Left ventricle myocardium superior (tissue), 1 donor: ENCODE results near the gene PRSS8. TPM values are rescaled to one million over a fixed set of nuclear protein-coding genes. Genes with fewer than 3 reads are reported as not detected.
"Not testable (repeated sequence)": the region's sequence is repeated elsewhere in the genome, so short reads cannot be mapped to it uniquely, and the experiment has no call there.

Experiments used
- ATAC-seq: fragments of 200-7000 bp; cut with Tn5 transposase; one replicate; pipeline ENCODE4 v1.9.1; 2020; ENCODE audit warnings: mild to moderate bottlenecking, moderate library complexity
- DNase-seq: peaks from one replicate; pipeline ENCODE4 v3.0.0-alpha.2; 2020
- intact Hi-C: fragments of 100-400 bp; cut with micrococcal nuclease; formaldehyde crosslinking; loops from one replicate; pipeline ENCODE4 v1.11.0; 2022
- total RNA-seq: library from RNA; stranded (reverse); fragmentation: NEBNext Ultra II Directional; extraction: Animal tissue kit (Norgen Biotek cat#: 25700); gene quantifications from one replicate; pipeline ENCODE4 v1.2.1, GENCODE V29; 2021
- donor health status: DM: no; HTN: yes; CAD: no; lungs with severe emphysema.

PRSS8 gene
- total RNA-seq, 1 donor from 2014 or later, result not detected

DNA sequence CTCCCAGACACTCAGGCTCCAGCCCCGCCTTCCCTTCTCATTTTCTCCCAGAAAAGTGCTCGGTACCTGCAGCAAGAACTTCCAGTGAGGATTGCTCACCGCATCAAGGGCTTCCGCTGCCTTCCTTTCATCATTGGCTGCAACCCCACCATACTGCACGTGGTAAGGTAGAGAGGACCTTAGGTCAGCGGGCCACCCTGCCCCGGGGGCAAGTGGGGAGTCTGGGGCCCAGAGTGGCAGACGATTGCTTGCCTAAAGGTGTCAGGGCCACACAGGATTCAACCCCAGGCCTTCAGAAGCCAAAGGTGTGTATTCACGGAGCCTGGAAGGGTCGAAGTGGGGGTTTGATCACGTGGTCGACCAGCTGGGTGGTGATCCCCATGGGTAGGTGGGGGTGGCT lies 25.9 kb downstream of the PRSS8 start:
- ATAC-seq (no peak), DNase-seq (no peak)
- intact Hi-C loops, result no loop called here

DNA sequence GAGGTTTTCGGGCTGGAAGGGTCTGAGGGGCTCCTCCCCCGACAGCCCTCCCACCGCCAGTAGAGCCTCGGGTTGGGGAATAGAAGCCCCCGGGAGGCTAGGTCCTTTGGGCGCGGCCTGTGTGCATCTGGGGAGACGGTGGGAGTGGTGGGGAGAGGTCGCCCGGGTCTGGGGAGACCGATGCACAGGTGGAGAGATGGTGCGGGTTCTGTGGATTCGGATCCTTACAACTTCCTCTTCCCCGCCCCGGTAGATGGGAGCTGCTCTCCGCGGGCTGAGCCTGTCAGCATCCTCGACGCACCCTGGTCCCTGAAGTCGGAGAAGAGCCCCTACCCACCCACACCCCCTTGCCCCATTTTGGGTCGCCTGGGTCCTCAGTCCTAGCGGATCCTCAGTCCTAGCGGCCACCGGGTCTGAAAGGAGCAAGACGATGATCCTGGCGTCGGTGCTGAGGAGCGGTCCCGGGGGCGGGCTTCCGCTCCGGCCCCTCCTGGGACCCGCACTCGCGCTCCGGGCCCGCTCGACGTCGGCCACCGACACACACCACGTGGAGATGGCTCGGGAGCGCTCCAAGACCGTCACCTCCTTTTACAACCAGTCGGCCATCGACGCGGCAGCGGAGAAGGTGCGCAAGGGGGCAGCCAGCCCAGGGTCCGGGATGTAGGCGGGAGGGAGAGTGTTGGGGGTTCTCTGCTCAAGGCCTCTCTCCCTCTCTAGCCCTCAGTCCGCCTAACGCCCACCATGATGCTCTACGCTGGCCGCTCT lies 26.6 kb downstream of the PRSS8 start:
- intact Hi-C loops, result no loop called here
- peak; percentile 34 for DNase-seq
- no peak for ATAC-seq

DNA sequence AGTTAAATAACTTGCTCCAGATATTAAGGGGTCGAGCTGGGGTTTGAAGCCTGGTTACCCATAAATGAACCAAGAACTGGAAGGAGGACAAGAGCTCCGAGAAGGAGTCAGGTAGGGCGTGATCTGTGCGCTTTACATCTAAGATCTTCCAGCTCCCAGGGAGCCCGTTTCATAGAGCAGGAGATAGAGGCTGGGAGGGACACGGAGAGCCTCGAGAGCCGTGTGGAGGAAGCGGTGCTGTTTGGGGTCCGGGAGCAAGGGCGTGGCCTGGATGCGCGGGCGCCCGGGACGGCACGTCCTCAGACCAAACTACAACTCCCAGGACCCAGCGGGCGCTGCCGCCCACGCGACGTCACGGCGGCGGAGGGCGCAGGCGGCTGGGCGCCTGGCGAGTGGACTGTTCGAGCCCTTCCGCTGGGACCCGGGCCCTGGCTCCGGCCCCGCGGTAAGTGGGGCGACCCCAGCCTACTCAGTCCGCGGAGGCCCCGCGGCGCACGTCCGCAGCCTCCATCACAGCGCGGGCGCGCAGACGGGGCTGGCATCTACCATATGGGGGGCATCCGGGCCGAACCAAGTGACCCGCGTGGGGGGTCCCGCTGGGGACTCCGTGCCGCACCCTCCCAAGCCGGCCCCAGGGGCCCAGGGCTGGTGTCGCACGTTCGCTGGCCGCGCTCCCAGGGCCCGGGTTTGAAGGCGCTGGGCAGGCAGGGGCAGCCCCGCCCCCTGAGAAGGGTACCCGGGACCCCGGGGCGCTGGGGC lies 27.3 kb downstream of the PRSS8 start, which contains the start of gene BCKDK:
BCKDK (plus strand) TSS at position 352 of the 759 bp plus-strand sequence. CDS start 838 bp downstream, outside the sequence.
- peak; percentile 91 for DNase-seq
- intact Hi-C loops, result no loop called here
- peak; percentile 79 for ATAC-seq

DNA sequence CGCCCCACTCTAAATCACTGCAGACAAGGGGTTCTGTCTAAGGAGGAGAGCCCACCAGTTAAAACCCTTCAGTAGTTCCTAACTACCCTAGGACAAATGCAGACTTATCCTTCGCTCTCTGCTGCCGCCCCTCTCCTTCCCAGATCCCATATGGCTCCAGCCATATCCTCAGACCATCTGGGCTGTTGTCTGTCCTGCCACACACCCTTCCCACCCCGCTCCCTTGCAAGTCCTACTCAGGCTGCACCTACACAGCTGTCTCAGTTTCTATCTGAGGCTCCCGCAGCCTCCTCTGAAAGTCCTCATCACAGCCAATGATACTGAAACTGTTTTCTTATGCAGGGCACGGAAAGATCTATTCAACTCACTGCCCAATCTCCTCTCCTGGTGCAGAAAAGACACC lies 28.1 kb downstream of the PRSS8 start:
- DNase-seq (no peak), ATAC-seq (no peak)
- intact Hi-C loops, result no loop called here

DNA sequence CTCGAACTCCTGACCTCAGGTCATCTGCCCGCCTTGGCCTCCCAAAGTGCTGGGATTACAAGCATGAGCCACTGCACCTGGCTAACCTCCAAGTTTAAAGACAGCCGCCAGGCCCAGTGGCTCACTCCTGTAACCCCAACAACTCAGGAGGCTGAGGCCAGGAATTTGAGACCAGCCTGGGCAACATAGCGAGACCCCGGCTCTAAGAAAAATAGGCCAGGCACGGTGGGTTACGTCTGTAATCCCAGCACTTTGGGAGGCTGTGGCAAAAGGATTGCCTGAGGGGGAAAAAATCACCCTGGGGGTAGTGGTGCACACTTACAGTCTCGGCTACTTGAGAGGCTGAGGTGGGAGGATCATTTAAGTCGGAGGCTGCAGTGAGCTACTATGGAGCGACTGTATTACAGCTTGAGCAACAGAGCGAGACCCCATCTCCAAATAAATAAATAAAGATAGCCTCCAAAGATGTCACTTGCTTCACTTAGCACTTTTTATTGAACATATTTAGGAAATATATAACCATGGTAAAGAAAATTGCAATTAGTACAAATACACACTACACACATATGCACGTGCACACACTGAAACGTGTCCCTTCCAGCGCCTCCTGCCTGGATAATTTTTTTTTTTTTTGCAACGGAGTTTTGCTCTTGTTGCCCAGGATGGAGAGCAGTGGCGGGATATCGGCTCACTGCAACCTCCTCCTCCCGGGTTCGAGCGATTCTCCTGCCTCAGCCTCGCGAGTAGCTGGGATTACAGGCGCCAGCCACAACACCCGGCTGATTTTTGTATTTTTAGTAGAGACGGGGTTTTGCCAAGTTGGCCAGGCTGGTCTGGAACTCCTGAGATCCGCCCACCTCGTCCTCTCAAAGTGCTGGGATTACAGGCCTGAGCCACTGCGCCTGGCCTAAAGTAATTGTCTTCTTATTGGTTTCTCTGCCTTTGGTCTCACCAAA lies 28.7 kb downstream of the PRSS8 start:
- ATAC-seq, result no peak
- DNase-seq, result no peak
- intact Hi-C loops, result no loop called here

GRCh38 chr16:31105677-31106213 lies 29.8 kb downstream of the PRSS8 start:
- DNase-seq, result peak; percentile 94
- ATAC-seq, result peak; percentile 91
- intact Hi-C loops, result no loop called here

- DNase-seq, ATAC-seq, intact Hi-C loops: not testable (repeated sequence)
These were observed 34.5 kb downstream of the PRSS8 start for GRCh38 chr16:31100876-31101641.

DNA sequence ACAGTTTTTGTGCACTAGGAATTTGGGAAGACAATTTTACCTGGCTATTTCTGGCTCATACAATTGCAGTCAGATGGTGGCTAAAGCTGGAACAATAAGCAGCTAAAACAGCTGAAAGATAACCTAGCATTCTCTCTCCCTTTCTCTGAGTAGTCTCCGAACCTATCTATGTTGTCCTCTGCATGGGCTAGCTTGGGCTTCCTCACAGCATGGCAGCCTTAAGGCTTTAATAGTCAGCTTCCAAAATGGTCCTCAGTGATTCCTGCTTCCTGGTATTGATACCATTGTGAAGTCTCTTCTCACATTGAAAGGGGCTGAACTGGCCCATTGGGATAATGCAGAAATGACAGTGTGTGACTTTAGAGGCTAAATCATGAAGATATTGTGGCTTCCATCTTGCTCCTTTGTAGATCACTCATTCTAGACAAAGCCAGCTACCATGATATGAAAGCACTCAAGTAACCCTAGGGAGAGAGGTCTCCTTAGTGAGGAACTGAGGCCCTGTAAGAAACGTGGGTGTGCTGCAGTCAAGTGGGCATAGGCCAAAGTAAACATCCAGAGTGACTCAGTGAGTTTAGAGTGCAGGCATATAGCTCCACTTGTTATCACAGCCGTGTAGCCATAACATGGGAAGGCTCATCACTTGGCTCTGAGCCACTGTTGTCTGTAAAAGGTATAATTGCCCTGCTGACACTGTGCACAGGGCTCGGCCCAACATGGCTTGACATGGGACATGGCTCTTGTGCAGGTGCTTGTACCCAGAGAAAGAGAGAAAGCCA lies 35.5 kb downstream of the PRSS8 start:
- intact Hi-C loops, result no loop called here
- no peak for DNase-seq
- no peak for ATAC-seq

DNA sequence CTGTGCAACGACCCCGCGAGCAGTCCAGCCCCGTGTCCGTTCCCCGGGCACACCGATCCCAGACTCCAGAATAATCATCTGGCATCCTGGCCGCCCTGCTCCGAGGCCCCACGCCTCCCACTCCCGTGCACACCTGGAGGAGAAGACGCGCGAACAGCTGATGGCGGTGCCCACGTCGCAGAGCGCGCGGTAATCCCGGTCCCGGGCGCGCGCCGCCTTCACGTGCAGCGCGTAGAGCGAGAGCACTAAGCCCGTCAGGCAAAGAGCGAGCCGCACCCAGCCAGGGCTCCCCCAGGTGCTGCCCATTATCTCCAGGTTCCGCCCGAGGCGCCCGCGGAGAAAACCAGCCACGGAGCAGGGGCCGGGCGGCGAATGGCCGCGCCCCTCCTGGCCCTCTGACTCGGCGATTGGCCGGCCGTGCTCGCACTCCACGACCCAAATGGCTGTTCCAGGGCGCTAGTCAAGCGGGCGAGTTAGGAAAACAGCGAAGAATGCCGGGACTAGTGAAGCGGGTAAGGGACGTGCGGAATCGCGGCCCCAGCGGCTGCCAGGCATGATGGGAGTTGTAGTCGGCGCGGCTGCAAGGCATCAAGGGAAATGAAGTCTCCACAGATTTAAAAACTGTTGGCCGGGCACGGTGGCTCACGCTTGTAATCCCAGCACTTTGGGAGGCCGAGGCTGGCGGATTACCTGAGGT lies 41.0 kb downstream of the PRSS8 start, which contains the start of gene VKORC1:
VKORC1 (minus strand) TSS at position 374 of the 697 bp plus-strand sequence; CDS start at position 306, 68 bp downstream.
- ATAC-seq, result peak; percentile 96
- DNase-seq, result peak; percentile 96
- intact Hi-C loops, result no loop called here

GRCh38 chr16:31094088-31094423 lies 41.5 kb downstream of the PRSS8 start:
- DNase-seq, result no peak

DNA sequence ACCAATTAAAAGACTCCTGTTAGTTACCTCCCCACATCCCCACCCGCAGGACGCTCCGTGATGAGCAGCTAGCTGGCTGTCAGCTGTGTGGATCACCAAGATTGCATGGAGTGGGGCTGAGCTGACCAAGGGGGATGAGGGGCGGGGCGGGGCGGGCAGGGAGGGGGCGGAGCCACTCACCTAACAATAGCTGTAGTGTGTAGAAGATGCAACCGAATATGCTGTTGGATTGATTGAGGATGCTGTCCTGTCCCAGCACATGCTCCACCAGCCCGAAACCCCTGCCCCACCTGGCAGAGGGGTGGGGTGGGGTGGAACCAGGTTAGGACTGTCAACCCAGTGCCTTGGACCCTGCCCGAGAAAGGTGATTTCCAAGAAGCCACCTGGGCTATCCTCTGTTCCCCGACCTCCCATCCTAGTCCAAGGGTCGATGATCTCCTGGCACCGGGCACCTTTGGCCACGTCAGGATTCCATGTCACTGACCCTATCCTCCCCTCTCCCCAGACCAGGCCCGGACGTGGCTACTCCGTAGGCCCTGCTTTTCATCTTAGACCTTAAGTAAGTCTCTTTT lies 42.3 kb downstream of the PRSS8 start:
- intact Hi-C loops, result no loop called here
- ATAC-seq (no peak), DNase-seq (no peak)

More at GRCh38 chr16:31094088-31094423, 41.5 kb downstream of the PRSS8 start:
- ATAC-seq, result peak; percentile 13
- intact Hi-C loops, result no loop called here

- ATAC-seq (no peak), DNase-seq (no peak)
- intact Hi-C loops, result no loop called here
These were observed 43.2 kb downstream of the PRSS8 start for GRCh38 chr16:31092330-31092729.

- intact Hi-C loops, result no loop called here
- no peak for DNase-seq
- ATAC-seq, result no peak
These were observed 45.0 kb downstream of the PRSS8 start for GRCh38 chr16:31090540-31090939.

DNA sequence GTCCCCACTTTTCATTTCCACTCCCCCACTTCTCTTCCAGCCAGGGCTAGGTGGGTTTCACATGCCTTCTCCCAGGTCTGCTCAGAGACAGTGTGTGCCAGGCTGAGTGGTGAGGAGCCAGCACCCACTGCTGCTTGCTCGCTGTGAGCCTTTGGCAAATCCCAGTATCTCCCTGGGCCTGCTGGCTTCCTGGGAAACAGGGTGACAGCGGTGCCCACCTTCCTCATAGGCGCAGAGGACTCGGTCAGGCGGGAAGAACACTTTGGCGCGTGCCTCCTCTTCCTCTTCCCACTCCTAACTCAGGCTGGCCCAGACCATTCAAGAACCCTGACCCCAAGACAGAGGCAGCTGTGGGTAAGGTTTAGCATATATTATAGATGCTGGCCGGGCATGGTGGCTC lies 46.3 kb downstream of the PRSS8 start:
- ATAC-seq (no peak), DNase-seq (no peak)
- intact Hi-C loops, result no loop called here

- ATAC-seq, result no peak
- intact Hi-C loops, result no loop called here
- DNase-seq, result no peak
These were observed 46.9 kb downstream of the PRSS8 start, which contains the start of gene PRSS53 for GRCh38 chr16:31088459-31089183. TSS of gene PRSS53 (minus strand) at chr16:31088943. CDS start at chr16:31088809, 134 bp downstream.

DNA sequence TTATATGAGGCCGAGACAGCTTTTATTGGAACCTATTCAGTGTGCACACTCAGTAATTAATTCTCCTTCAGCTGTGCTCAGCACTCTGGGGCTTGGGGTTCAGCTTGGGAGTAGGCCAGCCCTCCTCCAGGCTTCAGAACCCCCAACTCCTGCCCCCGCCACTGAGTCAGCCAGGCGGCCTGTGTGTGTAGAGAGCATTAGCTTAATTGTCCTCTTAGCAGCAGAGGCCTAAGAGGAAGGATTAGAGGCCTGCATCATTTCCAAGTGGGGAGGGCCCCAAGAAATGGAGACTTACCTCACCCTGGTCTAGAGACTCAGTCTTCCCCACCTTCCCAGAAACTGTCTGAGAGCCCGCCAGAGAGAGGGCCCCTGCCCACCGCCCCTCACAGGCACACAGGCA lies 47.6 kb downstream of the PRSS8 start:
- DNase-seq (no peak), ATAC-seq (no peak)
- intact Hi-C loops, result no loop called here
